VCaP (cell line): ENCODE data around the gene BCL10.

ENCODE experiments used
- H3K27ac ChIP-seq: fragments of 450-650 bp; 2 replicates; pipeline ENCODE4 v1.5.1; 2017
- CTCF ChIP-seq: fragments of 450-650 bp; conservative IDR thresholded peaks from 2 replicates; pipeline ENCODE4 v1.5.1; 2017; ENCODE audit warnings: mild to moderate bottlenecking, moderate library complexity

Gene BCL10

GRCh38 chr1:85311818-85312217, 35.4 kb upstream of the BCL10 start:
- no peak overlapping the region for H3K27ac ChIP-seq
- no peak for TF ChIP-seq CTCF

DNA sequence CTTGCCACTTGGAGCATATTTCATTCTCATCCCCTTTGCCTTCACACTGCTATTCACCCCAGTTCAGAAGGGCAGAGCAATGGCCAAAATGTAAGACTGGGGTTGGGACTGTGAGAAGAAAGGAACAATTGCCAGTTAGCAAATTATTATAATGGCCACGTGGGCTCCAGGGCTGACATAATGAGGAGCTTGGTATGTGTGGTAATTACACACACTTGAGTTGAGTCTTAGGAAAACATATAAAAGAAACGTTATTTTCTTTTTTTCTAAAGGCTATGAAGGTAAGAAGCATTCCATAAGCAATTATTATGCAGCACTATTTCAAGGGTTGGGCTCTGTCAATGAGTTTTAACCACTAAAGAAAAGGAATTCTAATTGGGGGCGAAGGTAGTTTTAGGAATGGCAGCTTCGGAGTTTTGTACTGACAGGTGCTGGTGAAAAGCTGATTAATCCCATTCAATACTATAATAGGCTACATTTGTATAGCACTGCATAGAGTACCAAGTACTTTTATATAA, 32.5 kb upstream of the BCL10 start:
- TF ChIP-seq CTCF: no peak
- H3K27ac ChIP-seq: no peak overlapping the region

- H3K27ac ChIP-seq: no peak overlapping the region
Observed at GRCh38 chr1:85307987-85308832, 31.8 kb upstream of the BCL10 start.

GRCh38 chr1:85306236-85306635, 29.8 kb upstream of the BCL10 start:
- no peak overlapping the region for H3K27ac ChIP-seq
- no peak for TF ChIP-seq CTCF

More at GRCh38 chr1:85307987-85308832, 31.8 kb upstream of the BCL10 start:
- peak; percentile 94 for TF ChIP-seq CTCF

- H3K27ac ChIP-seq: no peak overlapping the region
Observed at GRCh38 chr1:85303440-85304162, 27.2 kb upstream of the BCL10 start.

GRCh38 chr1:85300140-85300539, 23.7 kb upstream of the BCL10 start:
- H3K27ac ChIP-seq: no peak overlapping the region
- TF ChIP-seq CTCF: no peak

More at GRCh38 chr1:85303440-85304162, 27.2 kb upstream of the BCL10 start:
- no peak for TF ChIP-seq CTCF

DNA sequence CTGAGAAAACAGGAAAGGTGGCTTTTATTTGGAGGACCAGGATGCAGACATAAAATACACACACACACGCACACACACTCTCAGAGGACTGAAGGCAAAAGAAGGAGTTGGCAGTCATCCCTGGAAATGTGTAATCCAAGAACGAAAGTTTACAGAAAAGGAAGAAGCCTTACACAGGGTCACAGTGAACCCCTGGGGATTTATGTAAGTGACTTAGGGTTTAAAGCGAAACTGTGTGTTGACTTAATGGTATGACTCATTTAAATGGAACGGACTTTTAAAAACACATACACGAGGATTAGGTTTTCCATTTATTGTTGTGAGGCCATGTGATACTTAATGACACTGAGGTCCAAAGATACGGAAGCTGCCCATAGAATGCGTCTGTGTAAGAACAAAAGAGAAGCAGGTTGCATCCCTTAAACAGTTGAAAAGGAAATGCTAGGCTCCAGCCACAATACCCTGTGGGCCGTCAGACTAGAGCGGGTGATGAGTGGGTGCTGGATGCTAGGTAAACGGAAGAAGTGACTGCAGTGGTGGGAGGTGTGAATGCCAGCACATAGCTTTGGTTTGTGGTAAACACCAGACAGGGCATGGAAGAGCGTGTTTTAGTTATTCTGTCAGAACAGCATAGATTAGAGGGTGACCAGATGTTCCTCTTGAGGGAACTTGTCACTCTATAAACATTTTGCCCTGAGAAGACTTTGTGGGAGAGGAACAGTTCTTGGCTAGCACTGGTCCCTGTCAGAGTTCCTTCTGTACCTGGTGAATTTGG, 21.6 kb upstream of the BCL10 start:
- TF ChIP-seq CTCF: no peak
- peak overlapping the region; percentile 95 for H3K27ac ChIP-seq
